ENCODE data around the gene FAM13B. TPM values are rescaled to one million over a fixed set of nuclear protein-coding genes. Genes with fewer than 3 reads are reported as not detected.

Gene FAM13B
- total RNA-seq, 1 experiment from 2014 or later, result 13.6 TPM

- TF ChIP-seq REST (IDR thresholded peaks at IDR 0.05; ENCODE audit: low read depth) (no peak), POLR2A (IDR thresholded peaks at IDR 0.05; ENCODE audit: borderline replicate concordance, extremely low read depth, insufficient read depth, insufficient read length) (no peak), CEBPB (IDR thresholded peaks at IDR 0.05; ENCODE audit: low read depth) (no peak), ELF1 (IDR thresholded peaks at IDR 0.05; ENCODE audit: borderline replicate concordance, low read depth) (no peak)
Measured at GRCh38 chr5:138015916-138016315, 17.0 kb downstream of the FAM13B start (continued).

DNA sequence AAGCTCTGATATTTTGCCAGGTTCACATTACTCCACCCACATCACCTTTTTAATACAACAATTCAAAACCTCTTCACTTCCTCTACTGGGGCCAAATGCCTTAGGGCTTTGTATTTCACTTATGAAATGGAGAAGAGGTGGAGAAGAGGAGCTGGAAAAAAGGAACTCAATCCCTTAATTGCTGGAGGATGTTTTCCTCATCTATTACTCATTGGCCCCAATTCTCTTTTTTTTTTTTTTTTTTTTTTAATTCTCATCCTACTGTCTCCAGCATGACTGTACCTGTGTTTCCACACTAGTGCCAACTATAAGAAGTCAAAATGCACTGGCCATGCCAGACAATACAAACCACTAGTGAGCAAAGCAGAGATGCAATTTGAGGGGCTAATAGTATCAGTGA is 20.9 kb downstream of the FAM13B start:
- DNase-seq (ENCODE audit: low read depth, low spot score), result no peak
- Histone ChIP-seq H3K4me2 (ENCODE audit: low read length) (no peak overlapping the region), H3K27me3 (ENCODE audit: insufficient read depth, low read length) (no peaks in the 10 kb centered on the region), H3K79me2 (ENCODE audit: insufficient read depth, low read length) (peaks cover 31% of the 10 kb centered on the region), H4K20me1 (ENCODE audit: insufficient read depth) (no peaks in the 10 kb centered on the region), H3K4me1 (ENCODE audit: control insufficient read depth in 1 of 2, insufficient read depth in 2 of 2, low read length in 2 of 2) (no peaks in the 10 kb centered on the region), H3K9me2 (ENCODE audit: insufficient read depth) (no peaks in the 10 kb centered on the region), H3K27ac (ENCODE audit: low read depth, low read length) (no peak overlapping the region), H2AFZ (ENCODE audit: low read depth, low read length, poor library complexity, severe bottlenecking) (no peak overlapping the region), H3K4me3 (replicated peaks in 1 of 2; ENCODE audit: low read depth in 1 of 2, low read length in 2 of 2) (no peak overlapping the region), H3K36me3 (ENCODE audit: control insufficient read depth in 1 of 2, insufficient read depth in 2 of 2, low read length in 2 of 2) (peaks cover 19 to 32% of the 10 kb centered on the region in 2 experiments), H3K9me3 (ENCODE audit: control insufficient read depth in 1 of 2, insufficient read depth in 1 of 2, low read depth in 1 of 2, low read length in 2 of 2) (no peaks in the 10 kb centered on the region), H3K9ac (ENCODE audit: low read length) (no peak overlapping the region)
- CTCF ChIA-PET, result no interaction called here
- no TSS peak for BruUV-seq (replicated peaks)
- POLR2A ChIA-PET, result no interaction called here
- no peak for ATAC-seq
- no peak for TF ChIP-seq YY1 (IDR thresholded peaks at IDR 0.05; ENCODE audit: extremely low read depth, insufficient replicate concordance, low read depth, low read length)
- no peak for TF ChIP-seq EGR1 (IDR thresholded peaks at IDR 0.05; ENCODE audit: low read depth)
- TF ChIP-seq EZH2phosphoT487 (IDR thresholded peaks at IDR 0.05; ENCODE audit: borderline replicate concordance), result no peak
- TF ChIP-seq, protein P1, sequence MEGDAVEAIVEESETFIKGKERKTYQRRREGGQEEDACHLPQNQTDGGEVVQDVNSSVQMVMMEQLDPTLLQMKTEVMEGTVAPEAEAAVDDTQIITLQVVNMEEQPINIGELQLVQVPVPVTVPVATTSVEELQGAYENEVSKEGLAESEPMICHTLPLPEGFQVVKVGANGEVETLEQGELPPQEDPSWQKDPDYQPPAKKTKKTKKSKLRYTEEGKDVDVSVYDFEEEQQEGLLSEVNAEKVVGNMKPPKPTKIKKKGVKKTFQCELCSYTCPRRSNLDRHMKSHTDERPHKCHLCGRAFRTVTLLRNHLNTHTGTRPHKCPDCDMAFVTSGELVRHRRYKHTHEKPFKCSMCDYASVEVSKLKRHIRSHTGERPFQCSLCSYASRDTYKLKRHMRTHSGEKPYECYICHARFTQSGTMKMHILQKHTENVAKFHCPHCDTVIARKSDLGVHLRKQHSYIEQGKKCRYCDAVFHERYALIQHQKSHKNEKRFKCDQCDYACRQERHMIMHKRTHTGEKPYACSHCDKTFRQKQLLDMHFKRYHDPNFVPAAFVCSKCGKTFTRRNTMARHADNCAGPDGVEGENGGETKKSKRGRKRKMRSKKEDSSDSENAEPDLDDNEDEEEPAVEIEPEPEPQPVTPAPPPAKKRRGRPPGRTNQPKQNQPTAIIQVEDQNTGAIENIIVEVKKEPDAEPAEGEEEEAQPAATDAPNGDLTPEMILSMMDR (IDR thresholded peaks at IDR 0.05 in 2 of 3, conservative IDR thresholded peaks at IDR 0.05 in 1 of 3; ENCODE audit: borderline replicate concordance in 1 of 3, insufficient read depth in 1 of 3, low read depth in 2 of 3, low read length in 2 of 3), result no peak
- no peak for TF ChIP-seq FOSL1 (IDR thresholded peaks at IDR 0.05; ENCODE audit: low read depth)
- TF ChIP-seq POLR2AphosphoS5 (IDR thresholded peaks at IDR 0.05; ENCODE audit: low read depth, low read length), result no peak
- no peak for TF ChIP-seq SP1 (IDR thresholded peaks at IDR 0.05; ENCODE audit: low read depth)
- TF ChIP-seq SIN3A (IDR thresholded peaks at IDR 0.05; ENCODE audit: low read depth), result no peak
- TF ChIP-seq ZNF274 (IDR thresholded peaks at IDR 0.05; ENCODE audit: low read depth, low read length), result no peak
- no peak for TF ChIP-seq ZBTB33 (IDR thresholded peaks at IDR 0.05; ENCODE audit: extremely low read depth, insufficient replicate concordance, low read length)
- TF ChIP-seq ZFX (IDR thresholded peaks at IDR 0.05), result no peak
- RAD21 ChIA-PET (ENCODE audit: low non-redundant PET in 1 of 2, low total read pairs in 2 of 2, uncharacterized antibody in 2 of 2, unreplicated experiment in 2 of 2), result no interaction called here
- intact Hi-C loops (cut with micrococcal nuclease), result no loop called here
